WTC11 (cell line): ENCODE data around the gene GGT6. TPM values are rescaled to one million over a fixed set of nuclear protein-coding genes. Genes with fewer than 3 reads are reported as not detected.

Experiments
- ATAC-seq: fragments of 200-7000 bp; cut with Tn5 transposase; 2 replicates; pipeline ENCODE4 v1.10.0; 2021; ENCODE audit warnings: mild to moderate bottlenecking, moderate library complexity
- CTCF ChIA-PET: fragments of 300-600 bp; sonication (Branson Sonifier 250); formaldehyde crosslinking; loops from one replicate; lab custom pipeline; 2021; ENCODE audit warnings: antibody characterized with exemption; lab: Charles Lee
- POLR2A ChIA-PET: fragments of 350-600 bp; sonication (Branson Sonifier 250); formaldehyde crosslinking; loops from one replicate; lab custom pipeline; 2021; ENCODE audit warnings: antibody characterized with exemption; lab: Charles Lee
- DNase-seq: peaks from one replicate; pipeline ENCODE4 v3.0.0; 2021; ENCODE audit warnings: low spot score
- H3K27ac Mint-ChIP-seq: 2 replicates; pipeline ENCODE4 v1.8.0; 2021; ENCODE audit warnings: mixed read lengths
- H3K27me3 Mint-ChIP-seq: 2 replicates; pipeline ENCODE4 v1.8.0; 2021; ENCODE audit warnings: low read depth, mild to moderate bottlenecking, moderate library complexity, mixed read lengths
- H3K36me3 Mint-ChIP-seq: 2 replicates; pipeline ENCODE4 v1.8.0; 2021; ENCODE audit warnings: mixed read lengths
- H3K4me1 Mint-ChIP-seq: 2 replicates; pipeline ENCODE4 v1.8.0; 2022; ENCODE audit warnings: mixed read lengths
- H3K4me3 Mint-ChIP-seq: 2 replicates; pipeline ENCODE4 v1.8.0; 2021; ENCODE audit warnings: mild to moderate bottlenecking, moderate library complexity, mixed read lengths
- H3K9me3 Mint-ChIP-seq: 2 replicates; pipeline ENCODE4 v1.8.0; 2021; ENCODE audit warnings: mixed read lengths
- CTCF ChIP-seq: fragments of 200-600 bp; IDR thresholded peaks from 2 replicates; pipeline ENCODE4 v1.8.0; 2022; ENCODE audit warnings: antibody characterized with exemption
- GTF2I ChIP-seq: fragments of 250-450 bp; sonication (Bioruptor Pico); conservative IDR thresholded peaks from 2 replicates; pipeline ENCODE4 v1.4.0; 2021; ENCODE audit warnings: mild to moderate bottlenecking
- MLX ChIP-seq: sonication (generic); formaldehyde crosslinking; IDR thresholded peaks from 2 replicates; pipeline ENCODE4 v1.8.1; 2023; ENCODE audit warnings: mild to moderate bottlenecking, missing genetic modification reagents, moderate library complexity
- MXD4 ChIP-seq: fragments of 250-450 bp; sonication (Bioruptor Pico); IDR thresholded peaks from 2 replicates; pipeline ENCODE4 v1.8.0; 2021; ENCODE audit warnings: mild to moderate bottlenecking, moderate library complexity, borderline replicate concordance
- NR1H2 ChIP-seq: sonication (generic); formaldehyde crosslinking; IDR thresholded peaks from 2 replicates; pipeline ENCODE4 v1.9.0; 2021; ENCODE audit warnings: mild to moderate bottlenecking, moderate library complexity, missing genetic modification reagents
- OVOL2 ChIP-seq: fragments of 250-450 bp; sonication (Bioruptor Pico); IDR thresholded peaks from 2 replicates; pipeline ENCODE4 v1.9.0; 2021; ENCODE audit warnings: mild to moderate bottlenecking, borderline replicate concordance
- SMAD4 ChIP-seq: sonication (generic); formaldehyde crosslinking; IDR thresholded peaks from 2 replicates; pipeline ENCODE4 v1.8.0; 2022; ENCODE audit warnings: mild to moderate bottlenecking, missing genetic modification reagents
- SOX15 ChIP-seq: fragments of 250-450 bp; sonication (Bioruptor Pico); IDR thresholded peaks from 2 replicates; pipeline ENCODE4 v1.9.0; 2021; ENCODE audit warnings: mild to moderate bottlenecking
- SP1 ChIP-seq: sonication (generic); formaldehyde crosslinking; conservative IDR thresholded peaks from 2 replicates; pipeline ENCODE4 v1.8.1; 2022; ENCODE audit warnings: missing genetic modification reagents
- TEAD1 ChIP-seq: sonication (generic); formaldehyde crosslinking; IDR thresholded peaks from 2 replicates; pipeline ENCODE4 v1.8.0; 2022; ENCODE audit warnings: mild to moderate bottlenecking, missing genetic modification reagents
- ZNF138 ChIP-seq: sonication (generic); formaldehyde crosslinking; conservative IDR thresholded peaks from 2 replicates; pipeline ENCODE4 v1.8.1; 2022; ENCODE audit warnings: mild to moderate bottlenecking, moderate library complexity, missing genetic modification reagents
- ZNF219 ChIP-seq: sonication (generic); formaldehyde crosslinking; IDR thresholded peaks from 2 replicates; pipeline ENCODE4 v1.8.0; 2023; ENCODE audit warnings: missing genetic modification reagents, mild to moderate bottlenecking, borderline replicate concordance
- ZNF416 ChIP-seq: fragments of 250-450 bp; sonication (Bioruptor Pico); IDR thresholded peaks from 2 replicates; pipeline ENCODE4 v1.9.0; 2021; ENCODE audit warnings: mild to moderate bottlenecking, inconsistent platforms
- total RNA-seq: library from RNA; stranded (reverse); gene quantifications from 3 replicates; pipeline ENCODE4 v1.2.3, GENCODE V29; 2021
- TF ChIP-seq, protein P1 (sequence below): sonication (generic); formaldehyde crosslinking; IDR thresholded peaks from 2 replicates; pipeline ENCODE4 v1.8.0; 2023; ENCODE audit warnings: mild to moderate bottlenecking, missing genetic modification reagents
- TF ChIP-seq, protein P2 (sequence below): sonication (generic); formaldehyde crosslinking; IDR thresholded peaks from 2 replicates; pipeline ENCODE4 v1.8.0; 2023; ENCODE audit warnings: missing genetic modification reagents
- TF ChIP-seq, protein P3 (sequence below): fragments of 250-450 bp; sonication (Bioruptor Pico); IDR thresholded peaks from 2 replicates; pipeline ENCODE4 v1.9.0; 2021; ENCODE audit warnings: mild to moderate bottlenecking

Gene GGT6
- total RNA-seq, 1 experiment from 2014 or later = 0.07 TPM

GRCh38 chr17:4509401-4509800 is 51.0 kb downstream of the GGT6 start:
- H3K4me1 Mint-ChIP-seq = peaks cover 5% of the 10 kb centered on the region
- ATAC-seq = no peak
- H3K4me3 Mint-ChIP-seq = no peak overlapping the region
- ChIA-PET CTCF (interaction anchor here (0.9 kb wide), 1 partner anchor 89 kb away, joined by 3 read pairs; no protein-coding TSS in a partner anchor), POLR2A (no interaction called here)
- H3K27me3 Mint-ChIP-seq = peaks cover 18% of the 10 kb centered on the region
- no peaks in the 10 kb centered on the region for H3K36me3 Mint-ChIP-seq
- DNase-seq = no peak
- TF ChIP-seq CTCF = no peak
- no peaks in the 10 kb centered on the region for H3K9me3 Mint-ChIP-seq
- H3K27ac Mint-ChIP-seq = no peak overlapping the region

GRCh38 chr17:4508207-4508606 is 52.2 kb downstream of the GGT6 start:
- ATAC-seq = no peak
- Mint-ChIP-seq H3K4me1 (no peaks in the 10 kb centered on the region), H3K9me3 (no peaks in the 10 kb centered on the region), H3K27ac (no peak overlapping the region; the same call in 1 of the 2 replicates), H3K27me3 (peaks cover 26% of the 10 kb centered on the region)
- DNase-seq = no peak
- POLR2A ChIA-PET = no interaction called here
- no peak for TF ChIP-seq OVOL2
- TF ChIP-seq, protein P1, sequence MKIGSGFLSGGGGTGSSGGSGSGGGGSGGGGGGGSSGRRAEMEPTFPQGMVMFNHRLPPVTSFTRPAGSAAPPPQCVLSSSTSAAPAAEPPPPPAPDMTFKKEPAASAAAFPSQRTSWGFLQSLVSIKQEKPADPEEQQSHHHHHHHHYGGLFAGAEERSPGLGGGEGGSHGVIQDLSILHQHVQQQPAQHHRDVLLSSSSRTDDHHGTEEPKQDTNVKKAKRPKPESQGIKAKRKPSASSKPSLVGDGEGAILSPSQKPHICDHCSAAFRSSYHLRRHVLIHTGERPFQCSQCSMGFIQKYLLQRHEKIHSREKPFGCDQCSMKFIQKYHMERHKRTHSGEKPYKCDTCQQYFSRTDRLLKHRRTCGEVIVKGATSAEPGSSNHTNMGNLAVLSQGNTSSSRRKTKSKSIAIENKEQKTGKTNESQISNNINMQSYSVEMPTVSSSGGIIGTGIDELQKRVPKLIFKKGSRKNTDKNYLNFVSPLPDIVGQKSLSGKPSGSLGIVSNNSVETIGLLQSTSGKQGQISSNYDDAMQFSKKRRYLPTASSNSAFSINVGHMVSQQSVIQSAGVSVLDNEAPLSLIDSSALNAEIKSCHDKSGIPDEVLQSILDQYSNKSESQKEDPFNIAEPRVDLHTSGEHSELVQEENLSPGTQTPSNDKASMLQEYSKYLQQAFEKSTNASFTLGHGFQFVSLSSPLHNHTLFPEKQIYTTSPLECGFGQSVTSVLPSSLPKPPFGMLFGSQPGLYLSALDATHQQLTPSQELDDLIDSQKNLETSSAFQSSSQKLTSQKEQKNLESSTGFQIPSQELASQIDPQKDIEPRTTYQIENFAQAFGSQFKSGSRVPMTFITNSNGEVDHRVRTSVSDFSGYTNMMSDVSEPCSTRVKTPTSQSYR = no peak
- no peak for TF ChIP-seq SOX15 (CRISPR knock-in tag)
- TF ChIP-seq, protein P2, sequence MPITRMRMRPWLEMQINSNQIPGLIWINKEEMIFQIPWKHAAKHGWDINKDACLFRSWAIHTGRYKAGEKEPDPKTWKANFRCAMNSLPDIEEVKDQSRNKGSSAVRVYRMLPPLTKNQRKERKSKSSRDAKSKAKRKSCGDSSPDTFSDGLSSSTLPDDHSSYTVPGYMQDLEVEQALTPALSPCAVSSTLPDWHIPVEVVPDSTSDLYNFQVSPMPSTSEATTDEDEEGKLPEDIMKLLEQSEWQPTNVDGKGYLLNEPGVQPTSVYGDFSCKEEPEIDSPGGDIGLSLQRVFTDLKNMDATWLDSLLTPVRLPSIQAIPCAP (CRISPR knock-in tag) = no peak
- TF ChIP-seq ZNF416 (CRISPR knock-in tag) = no peak
- no peak for TF ChIP-seq GTF2I (CRISPR knock-in tag)
- TF ChIP-seq NR1H2 (CRISPR knock-in tag) = no peak
- TF ChIP-seq, all 79 proteins: peak for 0
- CTCF ChIA-PET = interaction anchor here (1.2 kb wide), 1 partner anchor 8 kb away, joined by 4 read pairs; no protein-coding TSS in a partner anchor
- Mint-ChIP-seq H3K36me3 (no peaks in the 10 kb centered on the region), H3K4me3 (no peak overlapping the region)

DNA sequence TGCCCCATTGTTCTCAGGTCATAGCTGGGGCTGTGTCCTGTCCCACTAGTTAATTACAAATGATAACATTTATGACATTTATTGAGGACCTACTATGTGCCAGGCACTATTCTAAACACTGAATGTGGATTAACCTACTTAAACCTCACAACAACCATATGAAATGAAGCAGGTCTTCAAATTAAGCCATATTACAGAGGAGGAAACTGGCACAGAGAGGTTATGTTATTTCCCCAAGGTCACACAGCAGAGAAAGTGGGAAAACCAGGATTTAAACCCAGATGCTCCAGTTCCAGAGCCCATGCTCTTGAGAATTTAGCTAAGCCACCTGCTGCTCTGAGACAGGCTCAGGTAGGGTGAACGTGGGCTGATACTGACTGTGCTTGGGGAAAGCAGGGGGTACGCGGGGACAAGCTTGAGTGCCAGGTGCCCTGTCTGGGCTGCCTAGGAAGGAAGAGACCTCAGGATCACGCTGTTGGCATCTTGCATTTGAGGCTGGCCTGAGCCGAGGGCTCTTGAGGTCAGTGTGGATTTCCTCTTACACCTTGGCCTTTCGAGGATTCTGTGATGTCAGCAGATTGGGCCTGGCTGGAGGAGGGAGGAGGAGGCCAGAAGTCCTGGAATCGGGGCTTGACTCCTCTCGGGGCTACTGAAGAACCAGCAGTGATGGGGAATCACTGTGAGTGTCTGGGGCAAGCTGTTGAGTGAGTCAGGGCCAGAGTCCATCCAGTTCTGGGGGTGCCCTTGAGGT is 52.8 kb downstream of the GGT6 start:
- H3K4me3 Mint-ChIP-seq = no peak overlapping the region
- no peak for DNase-seq
- H3K9me3 Mint-ChIP-seq = no peaks in the 10 kb centered on the region
- ChIA-PET CTCF (interaction anchor here (1.2 kb wide), 1 partner anchor 8 kb away, joined by 4 read pairs; no protein-coding TSS in a partner anchor), POLR2A (no interaction called here)
- TF ChIP-seq, protein P1 = no peak
- TF ChIP-seq ZNF416 (CRISPR knock-in tag) (no peak), GTF2I (CRISPR knock-in tag) (no peak), SP1 (CRISPR knock-in tag) (no peak), ZNF219 (CRISPR knock-in tag) (no peak), CTCF (no peak), MLX (CRISPR knock-in tag) (no peak), TEAD1 (CRISPR knock-in tag) (no peak), ZNF138 (CRISPR knock-in tag) (no peak), MXD4 (CRISPR knock-in tag) (no peak), SMAD4 (CRISPR knock-in tag) (no peak)
- TF ChIP-seq, protein P3, sequence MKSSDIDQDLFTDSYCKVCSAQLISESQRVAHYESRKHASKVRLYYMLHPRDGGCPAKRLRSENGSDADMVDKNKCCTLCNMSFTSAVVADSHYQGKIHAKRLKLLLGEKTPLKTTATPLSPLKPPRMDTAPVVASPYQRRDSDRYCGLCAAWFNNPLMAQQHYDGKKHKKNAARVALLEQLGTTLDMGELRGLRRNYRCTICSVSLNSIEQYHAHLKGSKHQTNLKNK = no peak
- ATAC-seq = no peak
- peaks cover 5% of the 10 kb centered on the region for H3K4me1 Mint-ChIP-seq
- no peaks in the 10 kb centered on the region for H3K36me3 Mint-ChIP-seq
- no peak overlapping the region for H3K27ac Mint-ChIP-seq
- peaks cover 31% of the 10 kb centered on the region for H3K27me3 Mint-ChIP-seq
